Pancreas (tissue), 10 donors: ENCODE measurements around the gene SRPRB. TPM values are rescaled to one million over a fixed set of nuclear protein-coding genes. Genes with fewer than 3 reads are reported as not detected.
A peak's percentile ranks its signal among the peaks of the same experiment; 100 is the strongest.

Source experiments
- ATAC-seq, 4 donors: fragments of 200-7000 bp; cut with Tn5 transposase; one replicate each; pipeline versions ENCODE4 v1.8.0 to v1.9.1; 2020; ENCODE audit warnings: mild to moderate bottlenecking in 4 of 4, moderate library complexity in 4 of 4
- DNase-seq, 6 donors: peaks; one replicate each; pipeline ENCODE4 v3.0.0-alpha.2; 2020
- FAIRE-seq: peaks from 2 replicates; lab custom pipeline; 2012; peaks lifted over from hg19 to GRCh38; lab: Jason Lieb, UNC
- H3K27ac ChIP-seq, 4 donors: fragments of 200-600 bp; sonication (generic); 1 replicate in 3 of 4; 2 replicates in 1 of 4; pipeline versions ENCODE4 v1.5.0 to v1.8.0; 2020
- H3K27me3 ChIP-seq, 4 donors: fragments of 200-600 bp; one replicate each; pipeline ENCODE4 v1.8.0; 2021
- H3K36me3 ChIP-seq, 3 donors: fragments of 200-600 bp; sonication (generic) in 1 of 3; one replicate each; pipeline versions ENCODE4 v1.5.0 to v1.8.0; 2020 to 2021
- H3K4me1 ChIP-seq, 3 donors: fragments of 200-600 bp; one replicate each; pipeline ENCODE4 v1.8.0; 2021
- H3K4me3 ChIP-seq, 4 donors: fragments of 200-600 bp; sonication (generic) in 2 of 4; one replicate each; pipeline versions ENCODE4 v1.5.0 to v1.8.0; 2020 to 2021
- H3K9me3 ChIP-seq, 4 donors: fragments of 200-600 bp; one replicate each; pipeline ENCODE4 v1.8.0; 2021
- CTCF ChIP-seq, 4 donors: fragments of 200-600 bp; sonication (generic) in 3 of 4; IDR thresholded peaks; one replicate each; pipeline versions ENCODE4 v1.5.0 to v1.8.0; 2021; ENCODE audit warnings: antibody characterized with exemption in 4 of 4
- WGBS, 2 donors: extraction: QIAGEN DNeasy Blood & Tissue Kit; methylation state at CpG; one replicate each; pipeline ENCODE4 v1.1.7; 2013; 5-methylcytosine and 5-hydroxymethylcytosine counted together
- intact Hi-C, 3 donors: fragments of 100-400 bp; cut with DNase I; formaldehyde crosslinking; loops; one replicate each; pipeline versions ENCODE4 v1.11.1 to v1.14.2; 2022
- polyA plus RNA-seq, 2 donors: library from polyadenylated mRNA; stranded (reverse); fragments of 200-250 nt; gene quantifications; one replicate each; pipeline ENCODE4 v1.2.3, GENCODE V29; 2013
- total RNA-seq, 6 donors: library from RNA; stranded (reverse); fragmentation: NEBNext Ultra II Directional in 4 of 6; extraction: Animal tissue kit (Norgen Biotek cat#: 25700) in 4 of 6; gene quantifications; one replicate each; pipeline versions ENCODE4 v1.2.1 to v1.2.4, GENCODE V29; 2021 to 2023
- donor health status: healthy with polysubstance abuse.
- donor health status: DM: no; HTN: no; CAD: no; lungs with moderate emphysema.
- donor health status: DM: no; HTN: no; CAD: no.
- donor health status: control.
- donor health status: control.
- donor health status: Bipolar disorder and iron deficiency.
- donor health status: DM: yes; HTN: yes; CAD: no.
- donor health status: DM: no; HTN: no; CAD: no.
- donor health status: DM: no; HTN: no; CAD: no.
- donor health status: DM: yes; HTN: yes; CAD: no.

The SRPRB gene
- total and polyA plus RNA-seq, 8 donors, result 37.0 to 132 (median 75.3) TPM

GRCh38 chr3:133854264-133855001 is 48.8 kb downstream of the SRPRB start:
- Histone ChIP-seq H3K27ac (no peak overlapping the region), H3K4me3 (no peak overlapping the region), H3K27me3 (no peaks in the 10 kb centered on the region), H3K4me1 (no peaks in the 10 kb centered on the region), H3K9me3 (no peaks in the 10 kb centered on the region), H3K36me3 (no peaks in the 10 kb centered on the region)
- intact Hi-C loops, result no loop called here
- FAIRE-seq (no peak), ATAC-seq (peak in 1 of 4 donors; percentile 24), DNase-seq (no peak)
- TF ChIP-seq CTCF (IDR thresholded peaks at IDR 0.05), result no peak
- 47 to 49% methylated on average over 5 of the region's 5 CpGs for WGBS, 2 donors

- ATAC-seq (no peak), FAIRE-seq (no peak)
- WGBS, 2 donors, result 92 to 93% methylated on average over 4 of the region's 4 CpGs
Observed at GRCh38 chr3:133855002-133855370, 49.4 kb downstream of the SRPRB start.

GRCh38 chr3:133855772-133856171 is 50.2 kb downstream of the SRPRB start:
- DNase-seq (no peak), ATAC-seq (no peak), FAIRE-seq (no peak)
- intact Hi-C loops, result no loop called here
- Histone ChIP-seq H3K4me1 (no peaks in the 10 kb centered on the region), H3K27ac (no peak overlapping the region), H3K27me3 (no peaks in the 10 kb centered on the region), H3K9me3 (no peaks in the 10 kb centered on the region), H3K4me3 (no peak overlapping the region), H3K36me3 (no peaks in the 10 kb centered on the region)
- no peak for TF ChIP-seq CTCF (IDR thresholded peaks at IDR 0.05)
- 78 to 87% methylated on average over 6 of the region's 6 CpGs for WGBS, 2 donors

More at GRCh38 chr3:133855002-133855370, 49.4 kb downstream of the SRPRB start:
- Histone ChIP-seq H3K4me3 (no peak overlapping the region), H3K27me3 (no peaks in the 10 kb centered on the region), H3K9me3 (no peaks in the 10 kb centered on the region), H3K27ac (no peak overlapping the region), H3K4me1 (no peaks in the 10 kb centered on the region), H3K36me3 (no peaks in the 10 kb centered on the region)
- TF ChIP-seq CTCF (IDR thresholded peaks at IDR 0.05), result no peak
- intact Hi-C loops, result no loop called here
- DNase-seq, result no peak

- no peak for TF ChIP-seq CTCF (IDR thresholded peaks at IDR 0.05)
- intact Hi-C loops, result no loop called here
- Histone ChIP-seq H3K4me3 (no peak overlapping the region), H3K9me3 (no peaks in the 10 kb centered on the region), H3K36me3 (no peaks in the 10 kb centered on the region), H3K4me1 (no peaks in the 10 kb centered on the region), H3K27ac (no peak overlapping the region), H3K27me3 (no peaks in the 10 kb centered on the region)
- WGBS, 2 donors, result 89 to 95% methylated on average over 2 of the region's 2 CpGs
- ATAC-seq, result no peak
- no peak for DNase-seq
- no peak for FAIRE-seq
Observed at GRCh38 chr3:133856316-133856715, 50.7 kb downstream of the SRPRB start.

GRCh38 chr3:133857767-133858166 is 52.2 kb downstream of the SRPRB start:
- FAIRE-seq, result no peak
- H3K36me3 ChIP-seq, result no peaks in the 10 kb centered on the region
- ATAC-seq, result no peak
- intact Hi-C loops, result no loop called here
- no peak overlapping the region for H3K4me3 ChIP-seq
- H3K9me3 ChIP-seq, result no peaks in the 10 kb centered on the region
- 91 to 93% methylated on average over 8 of the region's 8 CpGs for WGBS, 2 donors
- no peaks in the 10 kb centered on the region for H3K27me3 ChIP-seq
- no peak for DNase-seq
- H3K27ac ChIP-seq, result no peak overlapping the region
- no peaks in the 10 kb centered on the region for H3K4me1 ChIP-seq
- no peak for TF ChIP-seq CTCF (IDR thresholded peaks at IDR 0.05)
